ENCODE data around the gene PRADC1.

PRADC1 gene

GRCh38 chr2:73238149-73238548, 5.1 kb upstream of the PRADC1 start:
- no peak overlapping the region for H3K4me3 ChIP-seq (ENCODE audit: low read depth, low read length)

DNA sequence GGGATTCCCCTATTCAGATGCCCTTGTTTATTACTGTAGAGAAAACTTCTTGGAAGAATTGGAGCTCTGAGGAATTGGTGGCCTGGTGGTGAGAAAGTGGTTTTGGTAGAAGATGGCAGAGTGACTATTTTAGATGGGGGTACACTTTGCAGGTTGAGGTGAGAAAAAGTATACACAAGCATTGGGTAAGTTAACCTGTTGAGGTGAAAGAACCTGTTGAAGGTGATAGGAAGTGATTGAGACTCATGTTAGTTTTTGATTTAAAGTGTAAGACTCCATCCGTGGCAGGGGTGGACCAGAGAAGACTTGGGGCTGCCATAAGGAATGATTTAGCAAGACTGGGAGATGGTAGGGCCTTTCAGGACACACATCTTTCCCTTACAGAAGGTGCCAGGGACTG, 4.1 kb upstream of the PRADC1 start:
- no peak overlapping the region for H3K4me3 ChIP-seq (ENCODE audit: low read depth, low read length)

DNA sequence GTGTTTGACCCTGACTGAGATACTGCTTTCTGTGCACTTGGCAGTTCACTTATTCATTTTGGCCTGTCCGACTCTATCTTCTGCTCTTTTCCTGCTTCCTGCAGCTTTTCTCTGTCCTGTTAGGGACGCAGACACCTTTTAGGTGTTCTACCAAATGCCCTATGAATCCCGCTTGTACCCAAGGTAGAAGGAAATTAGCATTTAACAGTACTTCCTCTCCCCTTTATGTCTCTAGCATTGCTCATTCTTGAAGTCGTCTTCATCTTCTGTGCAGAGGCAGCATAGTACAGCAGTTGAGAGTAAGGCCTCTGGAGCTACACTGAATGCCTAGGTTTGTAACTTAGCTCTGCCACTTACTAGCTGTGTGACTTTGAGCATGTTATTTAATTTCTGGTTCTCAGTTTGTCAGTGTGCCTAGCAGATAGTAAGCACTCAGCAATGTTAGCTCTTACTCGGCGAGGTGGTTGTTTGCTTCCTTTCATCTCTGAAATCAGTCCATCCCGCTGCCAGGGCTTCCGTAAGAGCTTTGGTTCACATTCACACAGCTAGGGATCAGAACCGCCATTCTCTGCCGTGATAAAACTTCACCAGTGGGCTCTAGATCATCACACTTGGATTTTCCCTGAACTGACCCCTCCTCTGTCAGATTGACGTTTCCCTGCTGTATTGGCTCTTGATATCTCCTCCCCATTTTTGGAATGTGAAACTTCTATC, 2.4 kb upstream of the PRADC1 start:
- H3K4me3 ChIP-seq (ENCODE audit: low read depth, low read length), result peak overlapping the region; percentile 95

- peak within 1 kb of the TSS; percentile 95 for H3K4me3 ChIP-seq (ENCODE audit: low read depth, low read length)
Observed at GRCh38 chr2:73233932-73234832, 1.1 kb upstream of the PRADC1 start, which contains the start of gene CCT7. CCT7 (plus strand) TSS chr2:73234308; CDS start chr2:73234379, 71 bp downstream.

- peak overlapping the region; percentile 66 for H3K4me3 ChIP-seq (ENCODE audit: low read depth, low read length)
Observed at GRCh38 chr2:73232403-73233153, 461 bp downstream of the PRADC1 start.

- H3K4me3 ChIP-seq (ENCODE audit: low read depth, low read length), result no peak overlapping the region
Observed at GRCh38 chr2:73228631-73229030, 4.4 kb downstream of the PRADC1 start.

DNA sequence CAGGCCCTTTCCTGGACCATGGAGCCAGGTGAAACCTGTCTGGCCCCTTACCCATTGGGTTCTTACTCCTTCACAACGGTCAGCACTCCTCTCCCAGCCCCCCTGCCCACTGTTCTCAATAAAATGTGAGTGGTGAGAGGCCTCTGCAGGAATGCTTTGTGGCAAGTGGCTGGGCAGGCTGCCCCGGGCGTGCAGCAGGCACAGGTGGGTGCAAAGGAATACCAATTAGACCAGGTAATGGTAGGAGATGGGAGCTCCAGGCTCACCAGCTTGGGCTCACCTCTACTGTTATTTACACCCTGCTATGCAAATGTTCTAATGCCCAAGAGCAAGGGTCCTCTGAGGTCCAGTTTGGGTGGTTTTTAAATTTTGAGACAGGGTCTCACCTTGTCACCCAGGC, 6.0 kb downstream of the PRADC1 start:
- H3K4me3 ChIP-seq (ENCODE audit: low read depth, low read length), result no peak overlapping the region

DNA sequence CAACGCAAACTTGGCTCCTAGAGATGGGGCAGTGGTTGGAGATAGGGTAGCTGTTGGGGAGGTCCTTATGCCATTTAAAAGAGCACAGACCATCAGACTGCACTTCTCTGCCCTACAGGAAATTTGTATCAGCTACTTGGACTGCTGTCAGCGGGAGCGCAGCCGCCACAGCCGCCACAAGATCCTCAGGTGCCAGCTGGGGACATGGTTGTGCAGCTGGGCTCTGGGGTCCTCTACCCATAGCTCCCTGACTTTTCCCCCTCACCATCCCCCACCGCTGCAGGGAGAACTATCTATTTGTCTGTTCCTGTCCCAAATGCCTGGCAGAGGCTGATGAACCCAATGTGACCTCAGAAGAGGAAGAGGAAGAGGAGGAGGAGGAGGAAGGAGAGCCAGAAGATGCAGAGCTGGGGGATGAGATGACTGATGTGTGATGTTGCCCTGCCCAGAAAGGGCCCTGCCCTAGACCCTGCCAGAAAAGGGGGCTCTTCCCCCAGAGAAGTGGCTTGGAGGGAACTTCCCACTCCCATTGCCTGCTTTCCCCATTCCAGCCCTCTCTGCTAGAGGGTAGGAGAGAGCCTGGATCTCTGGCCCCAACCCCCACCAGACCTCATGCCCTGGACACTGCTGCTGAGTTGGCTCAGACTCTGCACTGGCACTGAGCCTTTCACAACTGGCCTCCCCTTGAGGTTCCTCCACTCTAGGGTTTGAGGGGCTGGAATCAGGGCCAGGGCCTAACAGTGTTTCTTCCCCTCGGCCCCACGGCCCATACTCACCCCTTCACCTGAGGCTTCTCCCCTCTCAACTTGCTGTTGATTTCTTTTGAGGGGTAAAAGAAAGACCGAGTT, 7.3 kb downstream of the PRADC1 start:
- H3K4me3 ChIP-seq (ENCODE audit: low read depth, low read length), result no peak overlapping the region

- no peak overlapping the region for H3K4me3 ChIP-seq (ENCODE audit: low read depth, low read length)
Observed at GRCh38 chr2:73223821-73224220, 9.2 kb downstream of the PRADC1 start.

DNA sequence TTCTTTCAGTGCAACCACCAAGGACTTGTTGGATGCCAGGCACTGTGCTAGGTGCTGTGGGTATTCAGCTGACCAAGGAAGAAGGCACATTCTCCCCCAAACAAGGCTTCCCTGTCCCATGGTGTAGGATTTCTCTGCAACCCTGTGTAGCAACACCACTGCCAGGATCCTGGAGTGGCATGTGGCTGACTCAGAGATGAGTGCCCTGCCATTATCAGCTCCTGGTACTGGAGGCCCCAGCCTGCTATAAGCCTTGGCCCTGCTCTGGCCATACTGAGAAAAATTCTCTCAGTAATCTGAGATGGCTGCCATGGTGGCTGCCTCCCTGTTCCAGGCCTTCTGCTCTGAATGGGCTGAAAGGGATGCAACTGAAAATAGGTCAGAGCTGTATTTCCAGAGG, 14.7 kb downstream of the PRADC1 start:
- no peak overlapping the region for H3K4me3 ChIP-seq (ENCODE audit: low read depth, low read length)

- no peak overlapping the region for H3K4me3 ChIP-seq (ENCODE audit: low read depth, low read length)
Observed at GRCh38 chr2:73217826-73218225, 15.2 kb downstream of the PRADC1 start.

DNA sequence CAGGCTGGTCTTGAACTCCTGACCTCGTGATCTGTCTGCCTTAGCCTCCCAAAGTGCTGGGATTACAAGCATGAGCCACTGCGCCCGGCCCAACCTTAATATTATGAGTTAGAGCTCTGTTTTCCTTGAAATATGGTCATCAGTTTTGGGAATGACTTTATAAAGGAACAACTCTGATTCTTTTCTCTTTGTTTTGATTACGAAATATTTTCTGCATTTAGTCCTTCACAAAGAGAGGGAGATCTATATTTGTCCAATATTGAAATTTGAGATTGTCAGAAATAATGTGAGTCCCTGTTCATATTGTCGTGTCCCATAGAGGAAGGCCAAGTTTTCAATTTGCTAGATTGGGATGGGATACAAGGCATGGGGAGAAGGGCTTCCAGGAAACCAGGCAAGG, 15.9 kb downstream of the PRADC1 start:
- H3K4me3 ChIP-seq (ENCODE audit: low read depth, low read length), result no peak overlapping the region

DNA sequence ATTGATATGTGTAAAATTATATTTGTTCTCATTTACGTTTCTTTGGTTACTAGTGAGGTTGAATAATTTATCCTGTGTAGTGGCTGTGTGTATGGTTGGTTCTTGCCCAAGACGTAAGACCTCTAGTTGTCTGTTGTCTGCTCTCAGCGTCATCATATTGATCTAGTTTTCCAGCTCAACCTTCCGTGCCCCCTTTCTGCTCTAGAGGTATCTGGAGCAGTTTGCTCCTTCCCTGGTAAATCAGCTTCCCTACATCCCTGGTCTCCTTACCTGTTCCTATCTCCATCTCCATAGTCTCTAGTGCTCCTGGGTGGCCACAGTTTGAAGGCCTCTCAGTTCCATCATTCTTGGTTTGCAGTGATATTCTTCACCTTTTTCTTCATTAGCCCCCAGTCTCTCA, 17.8 kb downstream of the PRADC1 start:
- peak overlapping the region; percentile 86 for H3K4me3 ChIP-seq (ENCODE audit: low read depth, low read length)

- H3K4me3 ChIP-seq (ENCODE audit: low read depth, low read length), result peak within 1 kb of the TSS; percentile 86
Observed at GRCh38 chr2:73214120-73215035, 18.7 kb downstream of the PRADC1 start, which contains the start of gene SMYD5. SMYD5 (plus strand) TSS chr2:73214245; CDS start chr2:73214267, 22 bp downstream.

DNA sequence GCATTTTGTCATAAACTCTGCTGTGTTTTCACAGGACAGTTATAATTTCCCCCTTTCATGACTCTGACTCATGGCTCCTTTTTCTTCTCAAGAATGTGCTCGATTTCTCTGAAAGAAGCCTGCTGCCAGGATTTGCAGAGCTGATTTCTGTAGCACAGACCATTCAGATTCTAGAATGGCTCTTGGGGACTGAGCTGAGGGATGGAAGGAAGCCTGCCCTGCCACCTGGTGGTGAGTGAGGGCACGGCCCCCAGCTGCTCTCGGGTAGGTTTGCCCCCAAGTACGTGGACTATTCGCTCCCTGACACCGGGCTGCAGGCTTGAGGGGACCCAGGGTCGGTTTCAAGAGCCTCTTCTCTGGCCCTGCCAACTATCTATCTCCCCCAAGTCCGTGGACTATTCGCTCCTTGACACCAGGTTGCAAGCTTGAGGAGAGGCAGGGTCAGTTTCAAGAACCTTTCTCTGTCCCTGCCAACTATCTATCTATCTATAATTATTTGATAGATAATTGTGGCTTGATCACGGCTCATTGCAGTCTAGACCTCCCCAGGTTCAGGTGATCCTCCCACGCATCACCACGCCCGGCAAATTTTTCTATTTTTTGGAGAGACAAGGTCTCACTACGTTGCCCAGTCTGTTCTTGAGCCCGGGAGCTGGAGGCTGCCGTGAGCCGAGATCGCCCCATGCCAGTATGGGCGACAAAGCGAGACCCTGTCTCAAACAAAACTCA, 20.4 kb downstream of the PRADC1 start:
- no peak overlapping the region for H3K4me3 ChIP-seq (ENCODE audit: low read depth, low read length)

GRCh38 chr2:73212098-73212447, 21.0 kb downstream of the PRADC1 start:
- no peak overlapping the region for H3K4me3 ChIP-seq (ENCODE audit: low read depth, low read length)

- no peak overlapping the region for H3K4me3 ChIP-seq (ENCODE audit: low read depth, low read length)
Observed at GRCh38 chr2:73210696-73211095, 22.3 kb downstream of the PRADC1 start.

DNA sequence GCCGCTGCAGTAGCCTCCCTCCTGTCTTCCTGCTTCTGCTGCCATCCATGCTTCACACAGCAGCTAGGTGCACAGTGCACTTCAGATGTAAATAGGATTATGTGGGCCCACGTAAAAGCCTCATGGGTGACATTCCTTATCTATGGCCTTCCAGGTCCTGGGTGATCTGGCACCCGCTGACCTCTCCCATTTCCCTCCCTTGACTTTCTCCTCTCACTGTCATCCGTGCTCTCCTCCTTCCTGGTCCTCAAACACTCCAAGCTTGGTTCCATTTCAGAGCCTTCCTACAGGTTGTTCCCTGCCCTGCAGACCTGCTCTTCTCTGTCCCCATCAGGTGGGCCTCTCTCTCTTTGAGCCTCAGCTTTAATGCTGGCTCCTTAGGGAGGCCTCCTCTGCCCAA, 23.0 kb downstream of the PRADC1 start:
- no peak overlapping the region for H3K4me3 ChIP-seq (ENCODE audit: low read depth, low read length)

DNA sequence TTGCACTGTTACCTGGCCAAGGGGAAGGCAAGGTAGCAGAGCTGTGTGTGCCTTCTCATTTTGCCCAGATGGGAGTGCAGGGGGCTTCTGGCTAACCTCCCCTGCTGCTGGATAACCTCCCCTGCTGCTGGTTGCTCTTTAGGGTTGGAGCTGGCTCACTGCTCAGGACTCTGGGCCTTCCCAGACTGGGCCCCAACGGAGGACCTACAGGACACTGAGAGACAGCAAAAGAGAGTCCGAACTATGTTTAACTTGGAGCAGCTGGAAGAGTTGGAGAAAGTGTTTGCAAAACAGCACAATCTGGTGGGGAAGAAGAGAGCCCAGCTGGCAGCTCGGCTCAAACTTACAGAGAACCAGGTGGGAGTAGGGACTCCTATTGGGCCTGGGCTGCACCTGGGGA, 24.8 kb downstream of the PRADC1 start:
- H3K4me3 ChIP-seq (ENCODE audit: low read depth, low read length), result no peak overlapping the region
